ENCODE data around the gene GINS3. TPM values are rescaled to one million over a fixed set of nuclear protein-coding genes. Genes with fewer than 3 reads are reported as not detected.

GINS3 gene
- total RNA-seq, 1 experiment from 2014 or later: 7.6 TPM

DNA sequence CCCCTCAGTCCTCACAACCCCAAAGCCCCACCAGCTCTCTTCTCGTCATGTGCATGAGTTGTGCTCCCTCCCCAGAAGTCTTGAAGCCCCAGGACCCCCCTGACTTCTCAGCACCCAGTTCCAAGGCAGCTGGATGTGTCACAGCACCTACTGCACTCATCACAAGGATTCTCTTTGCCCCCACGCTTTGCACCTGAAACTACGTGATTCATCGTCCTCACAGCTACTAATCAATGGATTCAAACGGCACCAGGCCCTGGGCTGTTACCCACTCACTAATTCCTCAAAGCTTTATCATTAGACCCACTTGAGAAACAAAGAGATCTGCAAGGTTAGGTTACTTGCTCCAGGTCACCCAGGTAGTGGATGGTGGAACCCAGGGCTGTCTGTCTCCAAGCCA, 62.6 kb downstream of the GINS3 start:
- Histone ChIP-seq H3K4me1 (ENCODE audit: control insufficient read depth, insufficient read depth, low read length) (peaks cover 8% of the 10 kb centered on the region), H3K4me3 (ENCODE audit: low read depth in 2 of 2, low read length in 2 of 2) (no peak overlapping the region), H3K27ac (ENCODE audit: low read length) (no peak overlapping the region), H3K27me3 (ENCODE audit: control insufficient read depth, insufficient read depth, low read length) (no peaks in the 10 kb centered on the region), H3K36me3 (ENCODE audit: control insufficient read depth, insufficient read depth, low read length) (no peaks in the 10 kb centered on the region), H3K9me3 (ENCODE audit: control insufficient read depth, insufficient read depth, low read depth, low read length) (no peaks in the 10 kb centered on the region)
- ChIA-PET CTCF (no interaction called here), POLR2A (interaction anchor here (0.6 kb wide), 1 partner anchor 62 kb away, joined by 3 read pairs; the partner anchor contains the start of gene GINS3)
- DNase-seq (ENCODE audit: low read depth, low spot score): no peak
- TF ChIP-seq TCF7L2 (IDR thresholded peaks at IDR 0.05; ENCODE audit: low read depth, low read length): no peak
- TF ChIP-seq, protein P1, sequence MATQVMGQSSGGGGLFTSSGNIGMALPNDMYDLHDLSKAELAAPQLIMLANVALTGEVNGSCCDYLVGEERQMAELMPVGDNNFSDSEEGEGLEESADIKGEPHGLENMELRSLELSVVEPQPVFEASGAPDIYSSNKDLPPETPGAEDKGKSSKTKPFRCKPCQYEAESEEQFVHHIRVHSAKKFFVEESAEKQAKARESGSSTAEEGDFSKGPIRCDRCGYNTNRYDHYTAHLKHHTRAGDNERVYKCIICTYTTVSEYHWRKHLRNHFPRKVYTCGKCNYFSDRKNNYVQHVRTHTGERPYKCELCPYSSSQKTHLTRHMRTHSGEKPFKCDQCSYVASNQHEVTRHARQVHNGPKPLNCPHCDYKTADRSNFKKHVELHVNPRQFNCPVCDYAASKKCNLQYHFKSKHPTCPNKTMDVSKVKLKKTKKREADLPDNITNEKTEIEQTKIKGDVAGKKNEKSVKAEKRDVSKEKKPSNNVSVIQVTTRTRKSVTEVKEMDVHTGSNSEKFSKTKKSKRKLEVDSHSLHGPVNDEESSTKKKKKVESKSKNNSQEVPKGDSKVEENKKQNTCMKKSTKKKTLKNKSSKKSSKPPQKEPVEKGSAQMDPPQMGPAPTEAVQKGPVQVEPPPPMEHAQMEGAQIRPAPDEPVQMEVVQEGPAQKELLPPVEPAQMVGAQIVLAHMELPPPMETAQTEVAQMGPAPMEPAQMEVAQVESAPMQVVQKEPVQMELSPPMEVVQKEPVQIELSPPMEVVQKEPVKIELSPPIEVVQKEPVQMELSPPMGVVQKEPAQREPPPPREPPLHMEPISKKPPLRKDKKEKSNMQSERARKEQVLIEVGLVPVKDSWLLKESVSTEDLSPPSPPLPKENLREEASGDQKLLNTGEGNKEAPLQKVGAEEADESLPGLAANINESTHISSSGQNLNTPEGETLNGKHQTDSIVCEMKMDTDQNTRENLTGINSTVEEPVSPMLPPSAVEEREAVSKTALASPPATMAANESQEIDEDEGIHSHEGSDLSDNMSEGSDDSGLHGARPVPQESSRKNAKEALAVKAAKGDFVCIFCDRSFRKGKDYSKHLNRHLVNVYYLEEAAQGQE (IDR thresholded peaks at IDR 0.05; ENCODE audit: insufficient read depth in 1 of 2, low read depth in 2 of 2, low read length in 1 of 2): no peak
- no peak for TF ChIP-seq POLR2AphosphoS5 (IDR thresholded peaks at IDR 0.05; ENCODE audit: low read depth, low read length)
- TF ChIP-seq SIN3A (IDR thresholded peaks at IDR 0.05; ENCODE audit: borderline replicate concordance, insufficient read depth, low read depth, low read length): no peak
- TF ChIP-seq, protein P2, sequence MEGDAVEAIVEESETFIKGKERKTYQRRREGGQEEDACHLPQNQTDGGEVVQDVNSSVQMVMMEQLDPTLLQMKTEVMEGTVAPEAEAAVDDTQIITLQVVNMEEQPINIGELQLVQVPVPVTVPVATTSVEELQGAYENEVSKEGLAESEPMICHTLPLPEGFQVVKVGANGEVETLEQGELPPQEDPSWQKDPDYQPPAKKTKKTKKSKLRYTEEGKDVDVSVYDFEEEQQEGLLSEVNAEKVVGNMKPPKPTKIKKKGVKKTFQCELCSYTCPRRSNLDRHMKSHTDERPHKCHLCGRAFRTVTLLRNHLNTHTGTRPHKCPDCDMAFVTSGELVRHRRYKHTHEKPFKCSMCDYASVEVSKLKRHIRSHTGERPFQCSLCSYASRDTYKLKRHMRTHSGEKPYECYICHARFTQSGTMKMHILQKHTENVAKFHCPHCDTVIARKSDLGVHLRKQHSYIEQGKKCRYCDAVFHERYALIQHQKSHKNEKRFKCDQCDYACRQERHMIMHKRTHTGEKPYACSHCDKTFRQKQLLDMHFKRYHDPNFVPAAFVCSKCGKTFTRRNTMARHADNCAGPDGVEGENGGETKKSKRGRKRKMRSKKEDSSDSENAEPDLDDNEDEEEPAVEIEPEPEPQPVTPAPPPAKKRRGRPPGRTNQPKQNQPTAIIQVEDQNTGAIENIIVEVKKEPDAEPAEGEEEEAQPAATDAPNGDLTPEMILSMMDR (IDR thresholded peaks at IDR 0.05): no peak
- BruUV-seq (replicated peaks): no TSS peak
- no peak for ATAC-seq
- in situ Hi-C loops (cut with HindIII; ENCODE audit: low pct_unique_long_range_greater_than_20kb, low sequenced_read_pairs) (no loop called here), intact Hi-C loops (cut with micrococcal nuclease; ENCODE audit: unreplicated experiment) (no loop called here)

Other genes starting within 250 kb of the GINS3 start
- gene CSNK2A2, start 194.4 kb upstream of the GINS3 start, total RNA-seq (2021; ENCODE audit: unreplicated experiment): 60.9 TPM
- not detected for gene PRSS54, start 97.4 kb upstream of the GINS3 start, total RNA-seq (2021; ENCODE audit: unreplicated experiment)
- 5.1 TPM for gene NDRG4, start 107.7 kb downstream of the GINS3 start, total RNA-seq (2021; ENCODE audit: unreplicated experiment)
- 28.3 TPM for gene SETD6, start 123.0 kb downstream of the GINS3 start, total RNA-seq (2021; ENCODE audit: unreplicated experiment)
- 170 TPM for gene CNOT1, start 237.4 kb downstream of the GINS3 start, total RNA-seq (2021; ENCODE audit: unreplicated experiment)